T-helper 1 cell (primary cell): ENCODE measurements around the gene PRKAB1.

ENCODE experiments used
- DNase-seq, 5 donors: peaks; one replicate each; pipeline ENCODE4 v3.0.0-alpha.2; 2012 to 2020

PRKAB1 gene

DNA sequence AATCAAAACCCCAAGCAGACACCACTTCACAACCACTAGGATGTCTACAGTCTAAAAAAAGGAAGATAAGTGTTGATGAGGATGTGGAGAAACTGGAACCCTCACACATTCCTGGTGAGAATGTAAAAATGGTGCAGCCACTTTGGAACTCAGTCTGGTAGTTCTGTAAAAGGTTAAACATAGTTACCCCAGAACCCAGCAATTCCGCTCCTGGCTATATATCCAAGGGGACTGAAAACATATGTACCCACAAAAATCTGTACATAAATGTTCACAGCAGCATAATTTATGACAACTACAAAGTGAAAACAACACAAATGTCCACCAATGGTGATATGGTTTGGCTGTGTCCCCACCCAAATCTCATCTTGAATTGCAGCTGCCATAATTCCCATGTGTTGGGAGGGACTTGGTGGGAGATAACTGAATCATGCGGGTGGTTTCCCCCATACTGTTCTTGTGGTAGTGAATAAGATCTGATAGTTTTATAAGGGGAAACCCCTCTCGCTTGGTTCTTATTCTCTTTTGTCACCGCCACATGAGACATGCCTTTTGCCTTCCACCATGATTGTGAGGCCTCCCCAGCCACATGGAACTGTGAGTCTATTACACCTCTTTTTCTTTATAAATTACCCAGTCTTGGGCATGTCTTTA, 46.8 kb downstream of the PRKAB1 start:
- DNase-seq, result no peak

DNA sequence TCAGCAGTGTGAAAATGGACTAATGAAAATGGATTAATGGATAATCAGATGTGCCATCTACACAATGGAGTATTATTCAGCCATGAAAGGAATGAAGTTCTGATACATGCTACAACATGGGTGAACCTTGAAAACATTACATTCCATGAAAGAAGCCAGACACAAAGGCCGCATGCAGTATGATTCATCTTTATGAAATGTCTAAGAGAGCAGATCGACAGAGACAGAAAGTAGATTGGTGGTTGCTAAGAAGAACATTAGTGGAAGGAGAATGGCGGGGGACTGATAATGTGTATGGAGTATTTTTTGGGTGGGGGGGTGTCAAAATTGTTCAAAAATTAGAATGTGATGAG, 47.3 kb downstream of the PRKAB1 start:
- DNase-seq, result no peak

DNA sequence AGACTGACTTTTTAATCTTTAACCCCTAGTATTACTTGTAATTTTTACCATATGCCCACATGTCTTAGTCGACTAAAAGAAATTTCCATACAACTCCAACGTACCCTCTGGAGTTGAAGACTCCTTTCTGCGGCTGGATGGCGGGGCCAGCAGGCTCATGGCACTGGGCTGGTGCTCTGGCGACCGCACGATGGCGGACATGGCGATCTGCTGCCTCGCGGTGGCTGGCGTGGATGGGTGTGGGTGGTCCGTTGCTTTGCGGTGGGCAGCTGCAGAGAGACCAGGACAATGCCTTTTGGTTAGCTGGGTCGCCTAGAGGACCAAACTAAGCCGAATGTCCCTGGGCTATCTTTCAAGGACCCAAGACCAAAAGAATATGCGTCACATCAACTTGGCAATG, 50.2 kb downstream of the PRKAB1 start:
- no peak for DNase-seq

DNA sequence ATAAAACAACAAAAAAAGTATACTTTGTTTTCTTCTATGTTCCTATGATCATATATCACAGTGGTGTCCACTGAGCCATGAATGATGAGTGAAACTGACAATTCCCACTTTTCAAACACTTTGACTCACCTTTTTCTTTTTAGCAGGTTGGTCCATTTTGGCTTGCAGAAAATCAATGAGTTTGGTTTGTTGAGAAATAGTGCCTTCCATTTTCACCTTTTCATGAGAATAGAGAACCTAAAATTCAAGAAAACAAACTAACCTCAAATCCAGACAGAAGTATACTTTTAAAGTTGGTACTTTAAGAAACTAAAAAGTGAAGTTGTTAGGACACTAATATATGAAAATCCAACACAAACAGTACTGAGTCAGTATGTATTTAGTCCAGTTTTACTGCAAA, 52.4 kb downstream of the PRKAB1 start:
- no peak for DNase-seq

DNA sequence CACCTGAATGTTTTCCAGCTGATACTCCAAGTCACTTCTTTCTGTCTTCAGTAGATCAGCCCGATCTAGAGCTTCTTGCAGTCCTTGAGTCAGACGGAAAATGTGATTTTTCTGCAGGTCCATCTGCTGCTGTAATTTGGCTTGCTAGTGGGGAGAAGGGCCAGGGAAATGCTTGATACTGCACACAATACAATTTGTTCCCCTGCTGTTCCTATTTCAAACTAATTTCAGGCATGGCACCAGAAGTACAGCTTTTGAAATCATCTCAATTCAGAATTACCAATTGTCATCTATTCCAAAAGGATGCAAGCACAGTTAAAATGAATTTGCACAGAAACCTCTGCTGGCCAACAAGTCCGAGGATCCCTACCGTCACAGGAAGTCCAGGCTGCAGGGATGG, 53.4 kb downstream of the PRKAB1 start:
- DNase-seq, result no peak

DNA sequence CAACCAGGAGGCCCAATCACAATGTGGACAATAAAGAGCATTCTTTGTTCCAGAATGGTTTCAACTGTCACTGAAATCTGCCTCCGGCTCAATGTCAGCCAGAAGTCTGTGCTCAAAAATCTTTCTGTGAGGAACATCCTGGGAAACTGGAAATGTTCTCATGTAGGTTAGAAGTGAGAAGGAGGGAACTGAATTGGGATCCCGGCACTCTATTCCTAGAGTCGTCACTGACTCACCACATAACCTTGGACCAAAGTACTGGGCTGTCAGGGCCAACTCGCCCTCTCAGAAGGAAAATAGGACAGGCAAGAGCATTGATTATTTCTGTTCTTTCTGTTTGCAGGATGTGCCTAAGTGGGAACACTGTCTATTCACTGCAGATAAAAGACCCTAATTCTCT, 57.6 kb downstream of the PRKAB1 start:
- DNase-seq, result no peak

DNA sequence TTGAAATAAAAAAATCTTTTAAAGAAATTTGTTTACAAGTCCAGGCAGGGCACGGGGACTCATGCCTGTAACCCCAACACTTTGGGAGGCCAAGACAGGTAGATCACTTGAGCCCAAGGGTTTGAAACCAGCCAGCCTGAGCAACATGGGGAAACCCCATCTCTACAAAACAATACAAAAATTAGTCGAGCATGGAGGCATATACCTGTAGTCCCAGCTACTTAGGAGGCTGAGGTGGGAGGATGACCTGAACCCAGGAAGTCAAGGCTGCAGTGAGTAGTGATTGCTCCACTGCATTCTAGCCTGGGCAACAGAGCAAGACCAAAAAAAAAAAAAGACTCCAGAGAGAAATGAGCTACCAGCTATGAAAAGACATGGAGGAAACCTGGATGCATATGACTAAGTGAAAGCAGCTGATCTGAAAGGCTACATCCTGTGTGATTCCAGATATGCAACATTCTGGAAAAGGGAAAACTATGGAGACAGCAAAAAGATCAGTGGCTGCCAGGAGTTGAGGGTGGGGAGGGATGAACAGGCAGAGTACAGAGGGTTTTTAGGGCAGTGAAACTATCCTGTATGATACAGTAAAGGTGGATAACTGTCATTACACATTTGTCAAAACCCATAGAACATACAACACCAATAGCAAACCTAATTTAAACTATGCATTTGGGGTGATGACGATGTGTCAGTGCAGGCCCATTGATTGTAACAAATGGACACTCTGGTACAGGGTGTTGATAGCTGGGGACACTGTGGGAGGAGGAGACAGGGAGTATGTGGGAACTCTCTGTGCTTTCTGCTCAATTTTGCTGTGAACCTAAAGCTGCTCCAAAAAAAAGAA, 59.9 kb downstream of the PRKAB1 start:
- DNase-seq, result no peak

DNA sequence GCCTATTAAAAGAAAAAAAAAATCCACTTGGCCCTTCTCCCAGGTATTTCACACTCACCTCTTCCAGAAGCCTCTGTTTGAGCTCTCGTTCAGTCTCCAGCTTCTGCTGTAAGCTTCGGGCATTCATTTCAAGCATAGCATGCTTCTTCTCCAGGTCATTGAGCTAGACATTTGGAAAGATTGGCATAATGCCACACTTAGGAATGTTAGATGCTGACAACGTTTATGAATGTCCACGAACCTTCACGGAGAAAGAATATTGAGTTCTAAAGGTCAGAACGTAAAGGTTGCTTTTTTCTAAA, 60.5 kb downstream of the PRKAB1 start:
- DNase-seq, result no peak

DNA sequence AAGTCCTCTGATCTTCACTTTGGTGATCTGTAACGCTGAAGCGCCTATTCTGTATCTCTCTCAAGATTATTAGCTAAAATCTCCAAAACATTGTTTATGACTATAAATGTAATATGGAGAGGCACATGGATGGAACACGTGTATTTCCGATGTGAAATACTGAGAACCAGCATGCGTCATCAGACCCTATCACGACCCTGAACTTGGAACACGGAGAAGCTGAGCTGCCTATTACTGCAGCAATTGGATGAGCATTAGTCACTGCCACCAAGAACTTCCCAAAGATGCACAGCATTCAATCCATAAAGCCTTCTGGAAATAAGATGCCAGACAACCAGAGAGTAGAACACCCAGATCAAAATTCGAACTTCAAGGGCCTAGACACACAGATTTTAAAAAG, 61.9 kb downstream of the PRKAB1 start:
- DNase-seq, result no peak

DNA sequence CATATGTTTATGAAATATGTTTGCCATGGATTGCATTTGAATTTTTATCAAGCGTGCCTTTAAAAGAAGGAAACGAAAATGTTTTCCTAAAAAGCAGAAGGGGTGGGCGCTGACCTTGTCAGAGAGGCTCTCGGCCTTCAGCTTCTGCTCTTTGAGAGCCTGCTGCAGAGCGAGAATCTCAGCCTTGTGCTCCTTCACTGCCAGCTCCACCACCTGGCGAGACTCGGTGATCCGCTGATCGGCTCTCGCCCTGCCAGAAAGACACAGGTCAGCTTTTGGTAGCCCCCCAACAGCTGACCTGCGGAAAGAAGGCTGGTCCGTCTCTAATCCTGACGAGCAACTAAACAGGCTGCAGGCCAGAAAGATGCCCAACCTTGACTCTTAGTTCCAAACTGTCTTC, 62.4 kb downstream of the PRKAB1 start:
- no peak for DNase-seq
